ENCODE measurements around the gene LRRN1. TPM values are rescaled to one million over a fixed set of nuclear protein-coding genes. Genes with fewer than 3 reads are reported as not detected.
"Not testable (repeated sequence)": the region's sequence is repeated elsewhere in the genome, so short reads cannot be mapped to it uniquely, and the experiment has no call there.

The LRRN1 gene
- total RNA-seq, 1 donor from 2014 or later = 63.8 TPM

DNA sequence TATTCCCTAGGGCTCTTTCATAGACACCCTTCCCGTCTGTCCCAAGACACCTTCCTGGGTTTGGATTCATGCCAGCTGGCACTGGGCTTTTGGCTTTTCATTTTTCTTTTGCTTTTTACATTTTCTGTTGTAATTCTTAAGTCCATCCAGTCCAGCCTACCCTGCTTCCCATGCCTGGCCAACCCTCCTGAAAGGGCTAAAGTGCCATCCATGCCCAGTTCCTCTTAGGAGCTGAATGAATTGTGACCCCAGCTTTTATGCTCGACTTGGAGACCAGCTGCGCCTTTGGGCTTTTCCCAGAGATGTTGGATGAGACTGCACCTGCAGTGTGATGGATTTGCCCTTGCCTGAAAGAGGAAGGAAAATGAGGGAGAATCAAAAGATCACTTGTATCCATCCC, 25.8 kb downstream of the LRRN1 start:
- Mint-ChIP-seq H3K4me1 (no peaks in the 10 kb centered on the region), H3K4me3 (no peak overlapping the region), H3K27me3 (ENCODE audit: low read depth) (no peaks in the 10 kb centered on the region), H3K36me3 (peaks cover 28% of the 10 kb centered on the region), H3K27ac (no peak overlapping the region), H3K9me3 (peaks cover 12% of the 10 kb centered on the region)
- no peak for DNase-seq (ENCODE audit: low spot score in 2 of 2, unreplicated experiment in 2 of 2)
- TF ChIP-seq, protein P1, sequence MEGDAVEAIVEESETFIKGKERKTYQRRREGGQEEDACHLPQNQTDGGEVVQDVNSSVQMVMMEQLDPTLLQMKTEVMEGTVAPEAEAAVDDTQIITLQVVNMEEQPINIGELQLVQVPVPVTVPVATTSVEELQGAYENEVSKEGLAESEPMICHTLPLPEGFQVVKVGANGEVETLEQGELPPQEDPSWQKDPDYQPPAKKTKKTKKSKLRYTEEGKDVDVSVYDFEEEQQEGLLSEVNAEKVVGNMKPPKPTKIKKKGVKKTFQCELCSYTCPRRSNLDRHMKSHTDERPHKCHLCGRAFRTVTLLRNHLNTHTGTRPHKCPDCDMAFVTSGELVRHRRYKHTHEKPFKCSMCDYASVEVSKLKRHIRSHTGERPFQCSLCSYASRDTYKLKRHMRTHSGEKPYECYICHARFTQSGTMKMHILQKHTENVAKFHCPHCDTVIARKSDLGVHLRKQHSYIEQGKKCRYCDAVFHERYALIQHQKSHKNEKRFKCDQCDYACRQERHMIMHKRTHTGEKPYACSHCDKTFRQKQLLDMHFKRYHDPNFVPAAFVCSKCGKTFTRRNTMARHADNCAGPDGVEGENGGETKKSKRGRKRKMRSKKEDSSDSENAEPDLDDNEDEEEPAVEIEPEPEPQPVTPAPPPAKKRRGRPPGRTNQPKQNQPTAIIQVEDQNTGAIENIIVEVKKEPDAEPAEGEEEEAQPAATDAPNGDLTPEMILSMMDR (IDR thresholded peaks at IDR 0.05; ENCODE audit: unreplicated experiment) = no peak

GRCh38 chr3:3826521-3826920, 27.3 kb downstream of the LRRN1 start:
- DNase-seq (ENCODE audit: low spot score in 2 of 2, unreplicated experiment in 2 of 2) = no peak
- no peaks in the 10 kb centered on the region for H3K4me1 Mint-ChIP-seq
- TF ChIP-seq, protein P1 (IDR thresholded peaks at IDR 0.05; ENCODE audit: unreplicated experiment) = no peak
- H3K4me3 Mint-ChIP-seq = no peak overlapping the region
- H3K27me3 Mint-ChIP-seq (ENCODE audit: low read depth) = no peaks in the 10 kb centered on the region
- H3K27ac Mint-ChIP-seq = no peak overlapping the region
- peaks cover 16% of the 10 kb centered on the region for H3K9me3 Mint-ChIP-seq
- H3K36me3 Mint-ChIP-seq = peaks cover 38% of the 10 kb centered on the region

- Mint-ChIP-seq H3K27ac (no peak overlapping the region), H3K4me1 (no peaks in the 10 kb centered on the region), H3K36me3 (peaks cover 39% of the 10 kb centered on the region), H3K27me3 (ENCODE audit: low read depth) (no peaks in the 10 kb centered on the region), H3K9me3 (peaks cover 20% of the 10 kb centered on the region), H3K4me3 (no peak overlapping the region)
- TF ChIP-seq, protein P1 (IDR thresholded peaks at IDR 0.05; ENCODE audit: unreplicated experiment) = no peak
- DNase-seq (ENCODE audit: low spot score in 2 of 2, unreplicated experiment in 2 of 2) = no peak
Measured at GRCh38 chr3:3827111-3827510, 27.9 kb downstream of the LRRN1 start.

DNA sequence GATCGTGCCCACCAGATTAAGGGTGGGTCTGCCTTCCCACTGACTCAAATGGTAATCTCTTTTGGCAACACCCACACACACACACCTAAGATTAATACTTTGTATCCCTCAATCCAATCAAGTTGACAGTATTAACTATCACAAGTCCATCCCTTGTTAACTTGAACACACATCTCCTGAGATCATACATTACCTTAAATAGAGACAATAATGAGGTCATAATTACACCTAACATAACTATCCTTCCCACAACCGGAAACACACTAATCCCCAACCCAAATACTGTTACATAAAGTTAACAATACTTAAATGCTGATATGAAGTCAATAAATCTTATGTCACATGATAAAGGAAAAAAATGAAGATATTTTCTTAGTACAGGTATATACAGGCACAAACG, 29.2 kb downstream of the LRRN1 start:
- DNase-seq (ENCODE audit: low spot score in 2 of 2, unreplicated experiment in 2 of 2); H3K27me3 Mint-ChIP-seq (ENCODE audit: low read depth); H3K4me3 Mint-ChIP-seq; H3K4me1 Mint-ChIP-seq; H3K27ac Mint-ChIP-seq: not testable (repeated sequence)
- Mint-ChIP-seq H3K36me3 (peaks cover 49% of the 10 kb centered on the region), H3K9me3 (peaks cover 33% of the 10 kb centered on the region)

DNA sequence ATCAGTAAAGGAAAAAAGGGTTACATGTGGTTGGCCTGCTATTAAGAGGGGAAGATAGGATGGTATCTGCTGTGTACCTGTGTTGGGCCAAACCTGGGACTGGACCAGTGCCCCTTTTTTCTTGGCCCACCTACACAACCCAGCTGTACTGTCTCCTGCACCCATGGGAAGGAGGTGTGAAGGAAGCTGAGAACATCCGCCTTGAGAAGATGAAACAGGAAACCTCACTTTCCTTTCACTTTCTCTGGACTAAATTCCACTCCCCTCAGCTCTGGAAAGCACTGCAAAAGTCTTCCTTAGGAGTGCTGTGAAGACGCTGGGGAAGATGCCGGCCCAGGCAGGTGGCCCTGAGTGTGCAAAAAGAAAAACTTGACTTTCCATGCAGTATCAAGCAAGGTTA, 37.6 kb downstream of the LRRN1 start:
- Mint-ChIP-seq H3K36me3 (peaks cover 76% of the 10 kb centered on the region), H3K4me3 (no peak overlapping the region), H3K4me1 (no peaks in the 10 kb centered on the region), H3K9me3 (peaks cover 55% of the 10 kb centered on the region), H3K27me3 (ENCODE audit: low read depth) (no peaks in the 10 kb centered on the region), H3K27ac (no peak overlapping the region)
- TF ChIP-seq, protein P1 (IDR thresholded peaks at IDR 0.05; ENCODE audit: unreplicated experiment) = no peak
- no peak for DNase-seq (ENCODE audit: low spot score in 2 of 2, unreplicated experiment in 2 of 2)

DNA sequence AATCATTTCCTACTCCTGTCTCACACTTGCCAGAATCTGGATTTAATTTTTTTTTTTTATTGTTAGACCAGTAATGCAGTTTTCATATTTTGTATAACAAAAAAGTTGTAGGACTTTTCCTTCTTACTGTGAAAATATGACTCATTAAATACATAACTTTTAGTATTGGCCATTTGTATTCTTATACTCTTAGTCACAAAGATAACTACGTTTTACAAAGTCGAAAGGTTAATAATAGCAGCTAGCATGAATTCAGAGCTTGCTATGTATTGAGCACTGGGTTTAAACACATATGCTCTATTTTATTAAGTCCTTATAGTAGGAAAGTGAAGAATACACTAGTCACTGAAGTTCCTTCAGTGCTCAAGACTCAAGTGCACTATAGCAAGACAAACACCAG, 43.1 kb downstream of the LRRN1 start:
- H3K27me3 Mint-ChIP-seq (ENCODE audit: low read depth) = no peaks in the 10 kb centered on the region
- TF ChIP-seq, protein P1 (IDR thresholded peaks at IDR 0.05; ENCODE audit: unreplicated experiment) = no peak
- H3K27ac Mint-ChIP-seq = no peak overlapping the region
- no peak overlapping the region for H3K4me3 Mint-ChIP-seq
- no peak for DNase-seq (ENCODE audit: low spot score in 2 of 2, unreplicated experiment in 2 of 2)
- no peaks in the 10 kb centered on the region for H3K4me1 Mint-ChIP-seq
- peaks cover 38% of the 10 kb centered on the region for H3K9me3 Mint-ChIP-seq
- peaks cover 56% of the 10 kb centered on the region for H3K36me3 Mint-ChIP-seq
